K562 (cell line): ENCODE data around the gene TIPARP. TPM values are rescaled to one million over a fixed set of nuclear protein-coding genes. Genes with fewer than 3 reads are reported as not detected.
A peak's percentile ranks its signal among the peaks of the same experiment; 100 is the strongest.
"Not testable (repeated sequence)": the region's sequence is repeated elsewhere in the genome, so short reads cannot be mapped to it uniquely, and the experiment has no call there.

Experiments
- ATAC-seq: fragments of 200-7000 bp; cut with Tn5 transposase; 3 replicates; pipeline ENCODE4 v1.9.1; 2020; ENCODE audit warnings: moderate library complexity
- BruUV-seq: library from RNA; stranded (reverse); fragments of 400-500 nt; replicated peaks from 2 replicates; lab custom pipeline; 2021; lab: Mats Ljungman, UMichigan
- CTCF ChIA-PET: fragments of 300-600 bp; formaldehyde crosslinking; extraction: SDS; loops from one replicate; lab custom pipeline; 2021; ENCODE audit warnings: low intra/inter-chr PET ratio; lab: Yijun Ruan, JAX
- POLR2A ChIA-PET: fragments of 300-600, 350-650 bp; sonication (Branson Sonifier 250); formaldehyde crosslinking; extraction: SDS; loops from one replicate; lab custom pipeline; 2021; ENCODE audit warnings: antibody characterized with exemption, inconsistent platforms; lab: Yijun Ruan, JAX
- DNase-seq, 4 experiments: peaks; one replicate each; pipeline versions ENCODE4 v3.0.0 to v3.0.0-alpha.2; 2011 to 2018; ENCODE audit warnings: low spot score in 3 of 4, mixed read lengths in 3 of 4; ENCODE audit errors: extremely low read depth in 1 of 4
- FAIRE-seq: peaks from 2 replicates; lab custom pipeline; 2011; peaks lifted over from hg19 to GRCh38; lab: Jason Lieb, UNC
- H2AFZ ChIP-seq: 2 replicates; pipeline ENCODE4 v1.6.0; 2011; ENCODE audit warnings: low read depth, low read length, control low read depth, inconsistent platforms
- H3K27ac ChIP-seq: fragments of 200-600 bp; 3 replicates; pipeline ENCODE4 v1.8.0; 2011; ENCODE audit warnings: low read depth, mild to moderate bottlenecking, control low read depth, inconsistent platforms, low read length, moderate library complexity, mixed read lengths; ENCODE audit errors: extremely low read depth
- H3K27me3 ChIP-seq, 2 experiments: fragments of 300-600 bp in 1 of 2; 2 replicates in 1 of 2; 3 replicates in 1 of 2; pipeline versions ENCODE4 v1.6.0 to v1.8.0; 2011; ENCODE audit warnings: inconsistent platforms in 2 of 2, low read length in 2 of 2, mild to moderate bottlenecking in 1 of 2, mixed read lengths in 1 of 2, moderate library complexity in 1 of 2; ENCODE audit not compliant: control insufficient read depth in 2 of 2, insufficient read depth in 2 of 2
- H3K36me3 ChIP-seq: fragments of 300-600 bp; 3 replicates; pipeline ENCODE4 v1.8.0; 2011; ENCODE audit warnings: mild to moderate bottlenecking, low read length, inconsistent platforms; ENCODE audit not compliant: control insufficient read depth, insufficient read depth
- H3K4me1 ChIP-seq, 2 experiments: fragments of 200-600 bp in 1 of 2; replicated peaks in 1 of 2; 2 replicates in 1 of 2; 3 replicates in 1 of 2; pipeline versions ENCODE4 v1.5.1 to v1.8.0; 2011; ENCODE audit warnings: inconsistent platforms in 2 of 2, low read length in 2 of 2, mild to moderate bottlenecking in 1 of 2, mixed read lengths in 1 of 2, moderate library complexity in 1 of 2; ENCODE audit not compliant: control insufficient read depth in 2 of 2, insufficient read depth in 2 of 2
- H3K4me2 ChIP-seq: 2 replicates; pipeline ENCODE4 v1.6.1; 2011; ENCODE audit warnings: low read length, control low read depth, inconsistent platforms, mixed read lengths; ENCODE audit not compliant: insufficient read depth
- H3K4me3 ChIP-seq: fragments of 200-600 bp; sonication (generic), shearing (Covaris generic); 2 replicates; pipeline ENCODE4 v1.5.1; 2016; ENCODE audit warnings: control low read depth, inconsistent platforms
- H3K79me2 ChIP-seq: fragments of 200-600 bp; 3 replicates; pipeline ENCODE4 v1.8.0; 2011; ENCODE audit warnings: low read length, inconsistent platforms; ENCODE audit not compliant: control insufficient read depth, insufficient read depth
- H3K9ac ChIP-seq, 2 experiments: 2 replicates each; pipeline versions ENCODE4 v1.6.0 to v1.6.1; 2011; ENCODE audit warnings: low read depth in 2 of 2, low read length in 2 of 2, control low read depth in 1 of 2, inconsistent platforms in 1 of 2, mild to moderate bottlenecking in 1 of 2, mixed read lengths in 1 of 2; ENCODE audit not compliant: insufficient read depth in 1 of 2
- H3K9me1 ChIP-seq: one replicate; pipeline ENCODE4 v1.6.0; 2011; ENCODE audit warnings: inconsistent platforms, mild to moderate bottlenecking, low read length, moderate library complexity; ENCODE audit not compliant: control insufficient read depth, insufficient read depth
- H3K9me3 ChIP-seq: replicated peaks from 2 replicates; pipeline ENCODE4 v1.5.1; 2011; ENCODE audit warnings: low read depth, low read length, inconsistent platforms; ENCODE audit not compliant: control insufficient read depth, insufficient read depth
- H4K20me1 ChIP-seq: replicated peaks from 2 replicates; pipeline ENCODE4 v1.6.1; 2011; ENCODE audit warnings: low read length, inconsistent platforms, mixed read lengths; ENCODE audit not compliant: control insufficient read depth, insufficient read depth
- BCOR ChIP-seq: fragments of 450-650 bp; IDR thresholded peaks from 2 replicates; pipeline ENCODE4 v1.6.1; 2016
- ETS2 ChIP-seq: IDR thresholded peaks from 2 replicates; pipeline ENCODE4 v1.6.1; 2016; ENCODE audit warnings: borderline replicate concordance, missing genetic modification characterization, mild to moderate bottlenecking, moderate library complexity, missing compliant biosample characterization; ENCODE audit not compliant: poor library complexity, severe bottlenecking
- RBM25 ChIP-seq: fragments of 200-400 bp; formaldehyde crosslinking; IDR thresholded peaks from 2 replicates; pipeline ENCODE4 v1.6.1; 2018; ENCODE audit warnings: low read length, low read depth, moderate library complexity; ENCODE audit not compliant: severe bottlenecking
- ZNF146 ChIP-seq: IDR thresholded peaks from one replicate; pipeline ENCODE4 v1.6.1; 2018; ENCODE audit warnings: missing compliant biosample characterization; ENCODE audit not compliant: unreplicated experiment
- ZNF644 ChIP-seq: fragments of 200-800 bp; sonication (Bioruptor generic); IDR thresholded peaks from 2 replicates; pipeline ENCODE4 v1.6.1; 2016; ENCODE audit warnings: low read depth, missing genetic modification characterization, missing compliant biosample characterization
- WGBS: fragments of 100-300 bp; shearing (Covaris generic); methylation state at CpG from one replicate; pipeline ENCODE4 v1.1.6; 2016; ENCODE audit warnings: low coverage, mixed read lengths; ENCODE audit not compliant: insufficient coverage; ENCODE audit errors: missing lambda C conversion rate; 5-methylcytosine and 5-hydroxymethylcytosine counted together
- in situ Hi-C: fragments of 300-500 bp; cut with MboI; formaldehyde crosslinking; loops from 4 replicates; pipeline ENCODE4 v1.15.0; 2018; ENCODE audit warnings: inconsistent platforms, mixed read lengths
- intact Hi-C: fragments of 100-400 bp; cut with micrococcal nuclease; formaldehyde crosslinking; loops from 2 replicates; pipeline ENCODE4 v1.14.2; 2022
- polyA plus RNA-seq, 8 experiments: library from polyadenylated mRNA; depleted of rRNA in 4 of 8; stranded (reverse) in 5 of 8; unstranded in 3 of 8; fragments of >200 nt; fragmentation: Nextera tagmentation in 2 of 8; fragmentation: Illumina TruSeq in 1 of 8; extraction: Ambion mirVana in 2 of 8; extraction: Trizol in 1 of 8; gene quantifications; 2 replicates each; pipeline versions ENCODE4 v1.2.1 to v1.2.3, GENCODE V29; 2011 to 2014; ENCODE audit warnings: inconsistent platforms in 1 of 8, missing spikeins in 1 of 8
- total RNA-seq, 7 experiments: library from RNA; depleted of rRNA in 6 of 7; stranded (reverse); fragments of >200 nt in 6 of 7; fragmentation: Illumina TruSeq in 2 of 7; extraction: Trizol in 2 of 7; gene quantifications; 2 replicates each; pipeline versions ENCODE4 v1.2.1 to v1.2.3, GENCODE V29; 2011 to 2021; ENCODE audit warnings: low replicate concordance in 1 of 7
- TF ChIP-seq, protein P1 (sequence below): fragments of 450-650 bp; formaldehyde crosslinking; IDR thresholded peaks from 2 replicates; pipeline ENCODE4 v1.4.0; 2020; ENCODE audit warnings: mild to moderate bottlenecking, moderate library complexity

Gene TIPARP
- total and polyA plus RNA-seq, 9 of the 15 experiments (the other 6 are each of a cell fraction or from before 2014, with no cell fraction given), result 2.4 to 29.4 (median 15.1) TPM

DNA sequence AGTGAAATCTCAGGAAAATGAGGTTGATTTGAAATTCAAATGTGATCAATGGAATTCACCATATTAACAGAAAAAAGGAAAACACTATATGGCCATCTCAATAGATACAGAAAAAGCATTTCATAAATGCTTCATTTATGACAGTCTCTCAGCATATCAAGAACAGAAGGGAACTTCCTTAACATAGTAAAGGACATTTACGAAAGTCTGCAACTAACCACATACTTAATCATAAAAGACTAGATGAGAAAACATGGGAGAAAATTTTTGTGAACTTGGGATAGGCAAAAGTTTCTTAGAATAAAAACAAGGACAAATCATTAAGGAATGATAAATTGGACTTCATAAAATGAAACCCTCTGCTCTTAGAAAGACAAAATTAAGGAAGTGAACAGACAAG lies 24.7 kb upstream of the TIPARP start (continued):
- TF ChIP-seq, protein P1, sequence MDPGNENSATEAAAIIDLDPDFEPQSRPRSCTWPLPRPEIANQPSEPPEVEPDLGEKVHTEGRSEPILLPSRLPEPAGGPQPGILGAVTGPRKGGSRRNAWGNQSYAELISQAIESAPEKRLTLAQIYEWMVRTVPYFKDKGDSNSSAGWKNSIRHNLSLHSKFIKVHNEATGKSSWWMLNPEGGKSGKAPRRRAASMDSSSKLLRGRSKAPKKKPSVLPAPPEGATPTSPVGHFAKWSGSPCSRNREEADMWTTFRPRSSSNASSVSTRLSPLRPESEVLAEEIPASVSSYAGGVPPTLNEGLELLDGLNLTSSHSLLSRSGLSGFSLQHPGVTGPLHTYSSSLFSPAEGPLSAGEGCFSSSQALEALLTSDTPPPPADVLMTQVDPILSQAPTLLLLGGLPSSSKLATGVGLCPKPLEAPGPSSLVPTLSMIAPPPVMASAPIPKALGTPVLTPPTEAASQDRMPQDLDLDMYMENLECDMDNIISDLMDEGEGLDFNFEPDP (CRISPR knock-in tag), result no peak
- TF ChIP-seq ETS2 (tag), result no peak
- no peak for TF ChIP-seq ZNF644 (tag)

DNA sequence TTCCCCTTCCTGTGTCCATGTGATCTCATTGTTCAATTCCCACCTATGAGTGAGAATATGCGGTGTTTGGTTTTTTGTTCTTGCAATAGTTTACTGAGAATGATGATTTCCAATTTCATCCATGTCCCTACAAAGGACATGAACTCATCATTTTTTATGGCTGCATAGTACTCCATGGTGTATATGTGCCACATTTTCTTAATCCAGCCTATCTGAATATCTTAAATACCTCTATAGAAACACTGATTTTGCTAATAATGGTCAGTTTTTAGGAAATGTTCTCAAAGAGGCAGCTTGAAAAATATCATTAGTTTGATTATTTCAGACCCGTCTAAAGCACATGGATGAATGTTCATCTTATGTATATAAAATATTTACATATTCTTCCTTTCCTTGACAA lies 21.7 kb upstream of the TIPARP start:
- H3K9me3 ChIP-seq, H3K4me2 ChIP-seq, H3K36me3 ChIP-seq, H3K27ac ChIP-seq, ATAC-seq, H3K9me1 ChIP-seq, H4K20me1 ChIP-seq, H3K4me3 ChIP-seq, BruUV-seq, DNase-seq, POLR2A ChIA-PET, intact Hi-C loops, CTCF ChIA-PET, H3K27me3 ChIP-seq, H3K79me2 ChIP-seq, H3K9ac ChIP-seq, H3K4me1 ChIP-seq, FAIRE-seq, H2AFZ ChIP-seq: not testable (repeated sequence)
- in situ Hi-C loops, result loop anchor here (25.0 kb wide), 1 partner anchor 640 kb away; no protein-coding TSS in a partner anchor
- TF ChIP-seq ZNF146 (CRISPR knock-in tag) (peak; percentile 72), BCOR (peak; percentile 64), RBM25 (peak; percentile 54)
- 100% methylated on average over 1 of the region's 2 CpGs for WGBS
